Renal cortex interstitium (tissue), 11 donors: ENCODE results near the gene GLO1. TPM values are rescaled to one million over a fixed set of nuclear protein-coding genes. Genes with fewer than 3 reads are reported as not detected.
"Not testable (repeated sequence)": the region's sequence is repeated elsewhere in the genome, so short reads cannot be mapped to it uniquely, and the experiment has no call there.

Experiments
- DNase-seq, 11 donors: peaks; one replicate each; pipeline ENCODE4 v3.0.0-alpha.2; 2013; ENCODE audit warnings: low read depth in 9 of 11, low spot score in 4 of 11; ENCODE audit errors: extremely low read depth in 1 of 11
- polyA plus RNA-seq, 3 donors: library from polyadenylated mRNA; unstranded; fragments of 120-200 nt; gene quantifications; one replicate each; pipeline ENCODE4 v1.2.1, GENCODE V29; 2013; ENCODE audit not compliant: insufficient read length in 3 of 3

Gene GLO1
- polyA plus RNA-seq, 3 donors = 134 to 167 (median 137) TPM

GRCh38 chr6:38716825-38717224 lies 13.9 kb upstream of the GLO1 start:
- no peak for DNase-seq

GRCh38 chr6:38715016-38715689 lies 12.2 kb upstream of the GLO1 start, which contains the start of gene DNAH8:
Gene DNAH8, plus strand, starts transcription at chr6:38715311. Its CDS starts 7,499 bp downstream, at chr6:38722810.
- no peak for DNase-seq

DNA sequence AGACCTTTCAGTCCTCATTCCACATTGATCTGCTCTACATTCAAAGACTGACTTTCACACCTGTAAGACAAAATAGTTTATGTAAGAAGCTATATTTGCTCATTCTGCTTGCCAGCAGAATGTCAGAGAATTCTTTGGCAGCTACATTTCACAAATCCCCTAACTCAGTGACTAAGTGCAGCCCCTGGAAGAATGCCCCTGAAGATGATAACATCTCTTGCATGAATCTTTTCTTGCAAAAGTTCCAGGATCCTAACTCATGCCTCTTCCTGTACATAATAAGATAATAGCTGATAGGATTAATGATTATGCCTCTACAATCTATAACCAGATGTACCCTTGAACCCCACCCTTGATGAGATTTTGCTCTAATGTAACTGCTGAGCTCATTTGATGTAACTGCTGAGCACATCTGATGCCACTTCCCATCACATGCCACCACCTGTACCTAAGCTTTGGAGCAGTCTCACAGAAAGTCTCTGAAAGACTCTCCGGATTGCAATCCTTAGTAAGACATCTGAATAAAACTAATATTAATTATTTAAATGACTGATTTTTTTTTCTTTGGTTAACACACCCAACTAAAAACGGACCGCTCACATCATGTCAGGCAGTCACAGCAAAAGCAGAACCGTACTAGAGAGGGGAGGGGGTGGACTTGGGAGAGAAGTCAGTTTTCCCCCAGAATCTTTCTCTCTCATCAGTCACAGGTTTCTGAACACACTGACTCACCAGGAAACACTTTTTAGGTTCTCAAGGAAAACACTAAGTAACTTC lies 11.5 kb upstream of the GLO1 start:
- DNase-seq = no peak

DNA sequence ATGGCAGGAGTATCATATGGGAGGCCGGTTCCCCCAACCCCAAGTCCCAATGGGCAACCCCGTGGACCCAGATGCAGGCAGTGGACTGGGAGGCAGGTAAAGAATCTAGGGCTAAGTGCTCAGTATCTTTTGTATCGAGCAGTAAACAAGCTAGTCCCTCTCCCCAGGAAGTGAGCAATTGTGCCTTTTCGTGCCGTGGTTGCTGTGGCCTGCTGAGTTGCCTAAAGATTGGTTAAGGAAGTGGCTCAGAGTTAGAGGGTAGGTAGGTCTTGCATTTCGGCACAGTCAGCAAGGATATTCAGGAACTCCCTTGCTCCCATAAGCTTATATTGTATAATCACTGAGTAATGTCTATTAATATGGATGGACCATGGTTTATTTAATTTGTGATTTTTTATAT lies 10.9 kb upstream of the GLO1 start:
- DNase-seq = no peak

- DNase-seq = no peak
Observed at GRCh38 chr6:38708496-38708895, 5.6 kb upstream of the GLO1 start.

DNA sequence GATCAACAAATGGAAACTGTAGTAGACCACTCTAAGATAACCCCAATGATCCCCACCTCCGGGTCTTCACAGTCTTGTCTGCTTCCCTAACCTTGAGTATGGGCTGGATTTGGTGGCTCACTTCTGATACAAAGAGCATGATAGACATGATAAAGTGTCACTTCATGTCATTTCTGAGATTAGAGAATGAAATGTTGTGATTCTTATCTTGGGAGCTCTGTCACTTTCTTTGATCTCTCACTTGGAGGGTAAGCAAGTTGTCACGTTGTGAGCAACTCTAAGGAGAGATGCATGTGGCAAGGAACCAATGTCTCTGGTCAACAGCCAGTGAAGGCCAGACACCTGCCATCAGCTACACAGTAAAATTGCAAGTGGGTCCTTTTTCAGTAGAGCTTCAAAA lies 3.0 kb upstream of the GLO1 start:
- no peak for DNase-seq

DNA sequence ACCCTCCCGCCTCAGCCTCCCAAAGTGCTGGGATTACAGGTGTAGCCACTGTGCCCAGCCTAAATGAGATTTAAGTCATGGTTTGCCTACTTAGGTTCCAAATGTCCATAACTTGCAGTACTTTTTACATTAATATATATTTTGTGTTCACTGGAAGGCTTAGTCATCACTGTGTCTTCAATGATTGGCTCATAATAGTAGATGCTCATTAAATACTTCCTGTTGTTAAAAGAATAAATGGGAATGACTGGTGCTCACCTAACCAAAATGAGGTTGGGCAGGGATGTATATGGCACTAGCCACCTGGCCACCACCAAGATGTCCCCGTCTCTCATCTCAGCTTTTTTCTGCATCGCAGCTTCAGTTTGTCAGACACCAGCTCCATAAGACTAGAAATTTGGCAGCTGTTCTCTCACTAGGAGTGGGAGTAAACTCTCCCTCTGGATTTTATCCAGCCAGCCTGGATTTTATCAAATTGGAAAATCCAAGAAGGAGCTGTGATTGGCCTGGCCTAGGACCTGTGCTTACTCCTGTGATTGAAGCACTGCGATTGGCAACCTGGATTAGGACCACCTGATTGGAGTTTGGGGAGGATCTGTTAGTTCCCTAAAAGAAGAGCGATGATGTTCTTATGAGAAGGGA lies 1.1 kb upstream of the GLO1 start:
- no peak for DNase-seq

DNA sequence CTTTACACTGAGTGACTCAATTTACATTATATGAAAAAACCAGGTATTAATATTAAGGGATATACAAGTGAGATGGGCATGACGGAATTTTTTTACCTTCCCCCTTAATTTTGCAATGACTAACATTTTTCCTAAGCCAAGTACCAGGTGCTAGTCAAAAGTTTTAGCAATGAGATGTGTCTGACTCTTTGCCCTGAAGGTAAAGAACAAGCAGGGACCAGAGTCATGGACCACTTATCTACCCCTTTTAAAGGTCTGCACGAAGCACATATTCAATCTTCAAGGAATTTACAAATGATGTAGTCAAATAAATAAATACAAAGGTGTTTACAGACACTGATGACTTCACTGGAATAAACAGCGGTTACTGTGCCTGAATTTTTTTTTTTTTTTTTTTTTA lies 1.4 kb downstream of the GLO1 start:
- DNase-seq = no peak

- not testable (repeated sequence) for DNase-seq
Observed at GRCh38 chr6:38699702-38700101, 3.2 kb downstream of the GLO1 start.

GRCh38 chr6:38697846-38698245 lies 5.1 kb downstream of the GLO1 start:
- DNase-seq = no peak

DNA sequence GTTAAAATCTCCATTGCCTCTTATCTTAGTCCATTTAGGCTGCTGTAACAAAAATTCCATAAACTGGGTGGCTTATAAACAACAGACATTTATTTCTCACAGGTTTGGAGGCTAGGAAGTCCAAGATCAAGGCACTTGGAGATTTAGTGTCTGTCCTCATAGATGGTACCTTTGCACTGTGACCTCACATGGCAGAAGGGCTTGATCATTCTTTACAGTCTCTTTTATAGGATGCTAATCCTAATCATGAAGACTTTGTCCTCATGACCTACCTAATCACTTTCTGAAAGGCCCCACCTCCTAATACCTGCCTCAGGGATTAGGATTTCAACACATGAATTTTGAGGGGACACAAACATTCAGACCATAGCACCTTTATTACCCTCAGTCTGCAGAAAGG lies 6.6 kb downstream of the GLO1 start:
- no peak for DNase-seq

GRCh38 chr6:38695933-38696332 lies 7.0 kb downstream of the GLO1 start:
- no peak for DNase-seq

DNA sequence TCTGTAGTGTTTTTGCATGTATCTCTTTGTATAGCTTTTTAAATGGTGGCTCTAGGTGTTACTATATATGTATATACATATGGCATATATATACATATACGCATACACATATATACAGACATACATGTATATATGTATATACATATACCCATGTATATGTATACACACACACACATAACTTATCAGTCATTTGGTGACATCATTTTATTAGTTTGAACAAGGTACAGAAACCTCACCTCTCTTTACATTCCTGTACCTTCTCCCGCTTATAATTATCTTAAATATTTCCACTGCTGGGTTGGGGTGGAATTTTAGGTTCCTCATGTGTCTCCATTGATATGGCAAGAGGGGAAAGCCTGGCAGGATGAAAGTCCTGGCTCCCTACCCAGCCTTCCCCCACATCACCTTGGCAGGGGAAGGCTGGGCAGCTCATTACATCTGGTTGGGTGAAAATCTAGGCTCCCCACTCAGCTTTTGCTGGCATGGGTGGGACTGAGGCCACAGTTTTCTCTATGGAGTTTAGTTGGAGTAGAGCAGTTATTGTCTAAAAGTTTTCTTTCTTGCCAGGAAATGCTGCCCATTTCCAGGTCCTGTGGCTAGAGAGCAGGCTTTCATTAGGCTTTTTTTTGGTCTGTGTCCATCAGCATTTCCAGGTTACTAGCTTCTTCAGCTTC lies 7.6 kb downstream of the GLO1 start:
- no peak for DNase-seq

- DNase-seq = no peak
Observed at GRCh38 chr6:38688579-38689087, 14.3 kb downstream of the GLO1 start.

DNA sequence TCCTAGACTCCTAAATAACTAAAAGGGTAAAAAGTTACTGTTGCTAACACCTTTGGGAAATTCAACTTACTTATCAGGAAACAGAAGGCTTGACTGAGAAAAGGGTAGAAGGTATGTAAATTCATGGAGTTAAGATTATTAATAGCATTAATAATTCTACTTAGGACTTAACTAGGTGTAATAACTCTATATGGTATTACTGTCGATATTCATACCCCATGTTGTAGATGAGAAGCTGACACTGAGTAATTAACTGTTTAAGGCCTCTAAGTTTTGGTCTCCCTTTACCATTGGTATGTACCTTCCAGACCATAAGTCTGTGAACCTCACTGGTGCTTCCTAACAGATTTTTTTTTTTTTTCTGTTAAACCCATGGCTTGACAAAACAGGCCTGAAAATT lies 15.4 kb downstream of the GLO1 start:
- DNase-seq = no peak

DNA sequence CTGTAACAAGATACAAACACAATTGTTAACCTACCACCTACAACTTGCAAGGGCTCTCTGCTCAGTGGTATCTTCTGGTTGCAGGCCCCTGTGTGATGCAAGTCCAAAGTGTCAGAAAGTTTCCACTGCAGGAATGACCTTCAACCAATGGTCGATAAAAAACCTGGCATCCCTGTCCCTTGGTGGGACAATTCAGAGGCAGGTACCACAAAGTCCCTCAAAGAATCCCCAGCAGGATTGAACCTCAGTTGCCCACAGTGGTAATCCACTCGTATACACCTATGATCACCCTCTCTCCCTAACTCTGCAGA lies 15.9 kb downstream of the GLO1 start:
- DNase-seq = no peak

- DNase-seq = no peak
Observed at GRCh38 chr6:38686270-38687042, 16.5 kb downstream of the GLO1 start.

- no peak for DNase-seq
Observed at GRCh38 chr6:38684904-38685303, 18.0 kb downstream of the GLO1 start.

- no peak for DNase-seq
Observed at GRCh38 chr6:38684237-38684636, 18.7 kb downstream of the GLO1 start.
